Body of pancreas (tissue), 4 donors: ENCODE data around the gene ANXA4. TPM values are rescaled to one million over a fixed set of nuclear protein-coding genes. Genes with fewer than 3 reads are reported as not detected.
A peak's percentile ranks its signal among the peaks of the same experiment; 100 is the strongest.

Experiments
- ATAC-seq: fragments of 150-250 bp; one replicate; pipeline ENCODE4 v1.9.1; 2016
- DNase-seq, 4 donors: peaks; one replicate each; pipeline ENCODE4 v3.0.0-alpha.2; 2019
- H3K27ac ChIP-seq, 4 donors: fragments of 200-600 bp; sonication (generic); 1 replicate in 3 of 4; 2 replicates in 1 of 4; pipeline versions ENCODE4 v1.5.1 to v1.6.1; 2016 to 2019; ENCODE audit warnings: mild to moderate bottlenecking in 1 of 4, mixed read lengths in 1 of 4, moderate library complexity in 1 of 4
- H3K27me3 ChIP-seq, 2 donors: fragments of 200-600 bp; sonication (generic); one replicate each; pipeline ENCODE4 v1.6.0; 2016; ENCODE audit warnings: mild to moderate bottlenecking in 1 of 2
- H3K36me3 ChIP-seq, 2 donors: fragments of 200-600 bp; sonication (generic); replicated peaks in 1 of 2; 2 replicates each; pipeline ENCODE4 v1.5.1; 2016; ENCODE audit warnings: low read depth in 2 of 2; ENCODE audit not compliant: insufficient read depth in 1 of 2
- H3K4me1 ChIP-seq: fragments of 200-600 bp; sonication (generic); one replicate; pipeline ENCODE4 v1.6.0; 2016
- H3K4me3 ChIP-seq, 2 donors: fragments of 200-600 bp; sonication (generic); 1 replicate in 1 of 2; 2 replicates in 1 of 2; pipeline ENCODE4 v1.5.1; 2016 to 2019
- H3K9me3 ChIP-seq, 3 donors: fragments of 200-600 bp; sonication (generic); 1 replicate in 2 of 3; 2 replicates in 1 of 3; pipeline ENCODE4 v1.5.1; 2016
- POLR2A ChIP-seq, 3 donors: fragments of 450-650 bp; IDR thresholded peaks; one replicate each; pipeline ENCODE4 v1.6.1; 2016; ENCODE audit warnings: antibody characterized with exemption in 3 of 3, mild to moderate bottlenecking in 2 of 3
- WGBS, 2 donors: methylation state at CpG; one replicate each; pipeline ENCODE4 v1.1.5; 2017; 5-methylcytosine and 5-hydroxymethylcytosine counted together
- intact Hi-C: fragments of 100-400 bp; cut with DNase I; formaldehyde crosslinking; loops from one replicate; pipeline ENCODE4 v1.15.1; 2023
- total RNA-seq, 2 donors: library from RNA; depleted of rRNA; stranded (reverse); fragments of >200 nt; gene quantifications; one replicate each; pipeline ENCODE4 v1.1.0, GENCODE V29; 2016
- TF ChIP-seq, protein P1 (sequence below), 7 experiments: fragments of 450-650 bp in 4 of 7; fragments of 200-600 bp in 3 of 7; sonication (generic) in 3 of 7; IDR thresholded peaks; one replicate each; pipeline ENCODE4 v1.5.1; 2016 to 2019; ENCODE audit warnings: antibody characterized with exemption in 7 of 7

Gene ANXA4
- total RNA-seq, 2 donors from 2014 or later: 382 to 399 TPM

- DNase-seq (no peak), ATAC-seq (no peak)
- Histone ChIP-seq H3K9me3 (no peaks in the 10 kb centered on the region), H3K27ac (peak overlapping the region in 3 of 4 donors; percentile 5 to 52 (median 9)), H3K4me3 (no peak overlapping the region), H3K4me1 (peaks cover 29% of the 10 kb centered on the region), H3K36me3 (peaks cover 0 to 9% of the 10 kb centered on the region in 2 donors), H3K27me3 (no peaks in the 10 kb centered on the region)
- WGBS, 2 donors: 22 to 53% methylated on average over 1 of the region's 1 CpG
- intact Hi-C loops: no loop called here
- TF ChIP-seq, protein P1, sequence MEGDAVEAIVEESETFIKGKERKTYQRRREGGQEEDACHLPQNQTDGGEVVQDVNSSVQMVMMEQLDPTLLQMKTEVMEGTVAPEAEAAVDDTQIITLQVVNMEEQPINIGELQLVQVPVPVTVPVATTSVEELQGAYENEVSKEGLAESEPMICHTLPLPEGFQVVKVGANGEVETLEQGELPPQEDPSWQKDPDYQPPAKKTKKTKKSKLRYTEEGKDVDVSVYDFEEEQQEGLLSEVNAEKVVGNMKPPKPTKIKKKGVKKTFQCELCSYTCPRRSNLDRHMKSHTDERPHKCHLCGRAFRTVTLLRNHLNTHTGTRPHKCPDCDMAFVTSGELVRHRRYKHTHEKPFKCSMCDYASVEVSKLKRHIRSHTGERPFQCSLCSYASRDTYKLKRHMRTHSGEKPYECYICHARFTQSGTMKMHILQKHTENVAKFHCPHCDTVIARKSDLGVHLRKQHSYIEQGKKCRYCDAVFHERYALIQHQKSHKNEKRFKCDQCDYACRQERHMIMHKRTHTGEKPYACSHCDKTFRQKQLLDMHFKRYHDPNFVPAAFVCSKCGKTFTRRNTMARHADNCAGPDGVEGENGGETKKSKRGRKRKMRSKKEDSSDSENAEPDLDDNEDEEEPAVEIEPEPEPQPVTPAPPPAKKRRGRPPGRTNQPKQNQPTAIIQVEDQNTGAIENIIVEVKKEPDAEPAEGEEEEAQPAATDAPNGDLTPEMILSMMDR (IDR thresholded peaks at IDR 0.05): no peak
- no peak for TF ChIP-seq POLR2A (IDR thresholded peaks at IDR 0.05)
Measured at GRCh38 chr2:69815717-69816116, 73.8 kb downstream of the ANXA4 start.

- WGBS, 2 donors: 14 to 18% methylated on average over 3 of the region's 3 CpGs
- no peak for TF ChIP-seq POLR2A (IDR thresholded peaks at IDR 0.05)
- TF ChIP-seq, protein P1 (IDR thresholded peaks at IDR 0.05): peak; percentile 88 to 97 (median 97)
Measured at GRCh38 chr2:69816923-69817542, 75.1 kb downstream of the ANXA4 start.

GRCh38 chr2:69817729-69818501, 76.0 kb downstream of the ANXA4 start:
- ATAC-seq (no peak), DNase-seq (no peak)
- peak overlapping the region in 1 of 4 donors; percentile 52 for H3K27ac ChIP-seq
- no peaks in the 10 kb centered on the region for H3K27me3 ChIP-seq
- H3K4me1 ChIP-seq: peaks cover 25% of the 10 kb centered on the region
- H3K9me3 ChIP-seq: no peaks in the 10 kb centered on the region
- intact Hi-C loops: no loop called here
- peaks cover 0 to 7% of the 10 kb centered on the region in 2 donors for H3K36me3 ChIP-seq
- TF ChIP-seq, protein P1 (IDR thresholded peaks at IDR 0.05): no peak
- TF ChIP-seq POLR2A (IDR thresholded peaks at IDR 0.05): no peak
- H3K4me3 ChIP-seq: no peak overlapping the region
- 65% methylated on average over 4 of the region's 4 CpGs for whole genome bisulfite sequencing, 2 donors

More at GRCh38 chr2:69816923-69817542, 75.1 kb downstream of the ANXA4 start:
- Histone ChIP-seq H3K27ac (peak overlapping the region in 1 of 4 donors; percentile 52), H3K4me3 (no peak overlapping the region), H3K36me3 (peaks cover 0 to 11% of the 10 kb centered on the region in 2 donors), H3K27me3 (no peaks in the 10 kb centered on the region), H3K9me3 (no peaks in the 10 kb centered on the region), H3K4me1 (peaks cover 29% of the 10 kb centered on the region)
- intact Hi-C loops: no loop called here
- ATAC-seq: peak; percentile 84
- DNase-seq: peak; percentile 83 to 91 (median 86)

- Histone ChIP-seq H3K4me1 (peaks cover 43% of the 10 kb centered on the region), H3K27ac (peak overlapping the region in 2 of 4 donors; percentile 90 to 91), H3K27me3 (no peaks in the 10 kb centered on the region), H3K4me3 (no peak overlapping the region), H3K9me3 (no peaks in the 10 kb centered on the region), H3K36me3 (no peaks in the 10 kb centered on the region)
- intact Hi-C loops: no loop called here
- WGBS, 2 donors: 61 to 66% methylated on average over 9 of the region's 9 CpGs
- TF ChIP-seq POLR2A (IDR thresholded peaks at IDR 0.05): no peak
- TF ChIP-seq, protein P1 (IDR thresholded peaks at IDR 0.05): no peak
- ATAC-seq (no peak), DNase-seq (no peak)
Measured at GRCh38 chr2:69827796-69828540, 86.0 kb downstream of the ANXA4 start.
